GM19023 (cell line): Measurements from ENCODE around the gene SSTR3.

Source experiments
- ATAC-seq: cut with Tn5 transposase; IDR thresholded peaks from one replicate; pipeline ENCODE4 v1.9.1; 2021; ENCODE audit warnings: mild to moderate bottlenecking, moderate library complexity; ENCODE audit not compliant: unreplicated experiment

Gene SSTR3

DNA sequence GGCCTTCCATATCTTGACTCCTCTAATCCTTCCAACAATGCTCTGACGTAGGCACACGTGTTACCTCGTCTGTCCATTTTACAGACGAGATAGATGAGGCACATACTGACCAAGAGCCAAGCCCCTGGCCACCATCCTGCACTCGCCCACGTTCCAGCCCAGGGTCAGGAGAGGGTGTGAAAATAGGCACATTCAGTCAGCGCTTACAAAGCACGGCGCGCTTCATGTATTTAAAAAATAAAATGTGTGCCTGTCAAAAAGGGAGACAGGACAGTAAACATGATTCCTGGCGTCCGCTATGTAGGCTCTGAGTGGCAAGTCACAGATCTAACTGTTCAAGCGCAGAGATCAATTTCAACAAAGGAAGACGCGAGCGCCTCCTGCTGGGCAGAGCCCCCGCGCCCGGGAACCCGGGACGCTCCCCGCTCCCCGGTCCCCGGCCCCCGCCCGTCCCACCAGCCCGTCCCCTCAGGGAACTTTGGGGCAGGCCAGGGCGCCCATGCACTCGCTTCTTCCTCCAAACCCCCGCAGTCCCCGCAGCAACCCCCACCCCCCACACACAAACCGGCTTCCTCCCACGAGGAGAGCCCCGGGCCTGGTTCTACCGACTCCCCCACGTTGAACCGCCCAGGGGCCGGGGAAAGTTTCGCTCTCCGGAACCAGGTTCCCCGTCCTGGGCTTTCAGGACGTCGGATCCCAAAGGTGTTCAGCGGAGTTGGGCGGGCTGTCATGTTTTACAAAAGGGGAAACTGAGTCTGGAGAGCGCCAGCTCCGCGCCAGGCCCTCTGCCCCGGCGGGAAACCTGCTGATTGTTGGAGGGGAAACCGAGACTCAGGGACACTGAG lies 13.8 kb downstream of the SSTR3 start:
- no peak for ATAC-seq

GRCh38 chr22:37197451-37198257 lies 14.6 kb downstream of the SSTR3 start:
- ATAC-seq, result no peak

- ATAC-seq, result no peak
These were observed 15.5 kb downstream of the SSTR3 start for GRCh38 chr22:37196539-37197450.

DNA sequence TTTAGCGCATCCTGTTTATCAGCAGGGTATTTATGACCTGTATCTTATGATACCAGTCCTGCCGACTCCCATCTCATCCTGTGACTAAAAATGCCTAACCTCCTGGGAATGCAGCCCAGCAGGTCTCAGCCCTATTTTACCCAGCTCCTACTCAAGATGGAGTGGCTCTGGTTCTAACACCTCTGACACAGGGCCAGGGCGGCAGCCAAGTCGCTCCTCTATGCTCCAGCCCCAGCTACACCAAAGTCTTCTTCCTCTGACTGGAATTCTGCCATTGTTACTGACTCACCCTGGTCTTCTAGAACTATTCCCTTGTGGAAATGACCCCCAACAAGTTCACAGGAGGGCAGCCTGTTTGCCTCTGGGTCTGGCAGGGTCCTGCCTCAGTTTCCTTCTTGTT lies 16.4 kb downstream of the SSTR3 start:
- ATAC-seq, result no peak

- no peak for ATAC-seq
These were observed 17.5 kb downstream of the SSTR3 start for GRCh38 chr22:37194750-37195149.

DNA sequence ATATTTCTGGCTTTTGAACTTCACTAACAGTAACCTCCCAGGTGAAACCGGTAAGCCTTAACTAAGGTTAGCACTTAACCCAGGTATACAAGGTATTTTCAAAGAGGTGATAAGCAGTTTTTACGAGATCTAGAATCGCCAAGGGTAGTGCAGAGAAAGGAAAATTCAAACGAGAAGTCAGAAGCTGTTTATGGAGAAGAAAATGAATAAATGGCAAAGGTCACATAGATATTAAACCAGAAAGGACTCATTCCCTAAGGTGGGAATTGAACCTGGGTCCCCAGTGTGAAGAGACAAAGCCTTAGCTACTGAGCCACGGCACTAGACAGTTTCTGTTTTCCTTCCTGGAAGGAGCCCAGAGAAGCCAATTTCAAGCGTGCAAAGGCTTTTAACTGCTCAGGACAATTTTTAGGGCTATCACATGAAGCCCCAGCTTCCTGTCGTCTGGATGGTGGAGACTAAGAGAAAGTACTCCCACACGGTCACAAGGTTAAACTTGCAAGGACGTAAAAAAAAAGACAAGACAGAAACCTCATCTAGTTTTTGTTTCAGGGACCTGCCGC lies 18.6 kb downstream of the SSTR3 start:
- no peak for ATAC-seq

DNA sequence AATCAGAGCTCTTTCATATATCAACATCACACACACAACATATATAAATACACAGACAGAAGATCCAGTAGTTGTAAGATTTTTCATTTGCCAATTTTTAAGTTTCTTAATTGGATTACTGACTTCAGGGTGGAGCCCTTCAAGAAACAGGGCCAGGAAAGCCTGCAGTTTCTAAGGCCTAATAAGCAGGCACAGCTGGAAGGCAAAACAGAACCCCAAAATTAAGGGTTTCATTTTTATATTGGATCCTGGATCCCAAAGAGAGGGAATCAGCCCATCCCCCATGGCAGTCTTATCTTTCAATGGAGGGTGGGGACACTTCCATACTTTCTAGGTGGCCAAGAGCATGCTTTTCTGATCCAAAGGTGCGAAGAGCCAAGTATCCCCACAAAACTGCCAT lies 19.5 kb downstream of the SSTR3 start:
- no peak for ATAC-seq

- no peak for ATAC-seq
These were observed 20.1 kb downstream of the SSTR3 start for GRCh38 chr22:37192204-37192603.

DNA sequence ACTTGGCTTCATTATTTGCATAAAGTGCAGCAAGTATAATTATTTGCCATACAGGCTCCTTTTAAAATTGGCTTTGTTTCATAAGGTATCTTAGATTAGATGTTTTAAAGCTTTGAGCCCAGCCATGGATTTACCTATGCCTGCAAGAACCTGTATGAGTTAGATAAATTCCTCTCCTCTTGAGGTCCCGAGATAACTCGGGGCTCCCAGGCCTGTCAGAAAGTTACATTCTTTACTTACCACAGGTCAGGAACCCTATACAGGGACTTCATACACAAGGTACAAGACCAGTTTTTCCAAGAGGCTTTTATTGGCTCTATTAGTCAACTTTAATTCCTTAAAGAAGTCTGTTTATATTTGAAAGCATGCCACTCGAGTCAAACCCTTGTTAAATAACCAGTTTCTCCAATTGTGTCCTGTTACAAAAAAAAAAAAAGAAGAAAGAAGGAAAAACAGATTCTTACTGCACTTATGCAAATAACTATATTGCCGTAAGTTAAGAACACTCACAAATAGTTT lies 22.0 kb downstream of the SSTR3 start:
- no peak for ATAC-seq

- no peak for ATAC-seq
These were observed 23.3 kb downstream of the SSTR3 start for GRCh38 chr22:37188901-37189466.

GRCh38 chr22:37187891-37188761 lies 24.2 kb downstream of the SSTR3 start, which contains the start of gene C1QTNF6:
Gene C1QTNF6, minus strand, starts transcription at chr22:37188247. Its CDS starts 34 bp downstream, at chr22:37188213.
- ATAC-seq, result no peak

DNA sequence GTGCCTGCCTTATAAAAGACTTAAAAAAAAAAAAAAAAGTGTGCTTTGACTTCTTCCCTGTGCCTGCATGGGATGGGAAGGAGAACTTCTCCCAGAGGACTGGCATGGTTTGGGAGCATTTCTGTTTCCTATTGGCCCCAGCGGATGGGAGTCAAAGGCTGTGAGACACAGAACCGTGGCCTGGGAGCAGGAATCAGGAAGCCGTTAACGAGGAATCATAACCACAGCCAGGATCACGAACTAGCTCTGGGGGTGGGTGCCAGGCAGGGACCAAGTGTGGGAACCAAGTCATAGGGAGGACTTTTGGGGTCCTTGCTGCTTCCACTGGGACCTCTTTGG lies 24.8 kb downstream of the SSTR3 start:
- no peak for ATAC-seq

- ATAC-seq, result no peak
These were observed 25.2 kb downstream of the SSTR3 start for GRCh38 chr22:37186997-37187522.

- no peak for ATAC-seq
These were observed 25.9 kb downstream of the SSTR3 start for GRCh38 chr22:37186228-37186996.

DNA sequence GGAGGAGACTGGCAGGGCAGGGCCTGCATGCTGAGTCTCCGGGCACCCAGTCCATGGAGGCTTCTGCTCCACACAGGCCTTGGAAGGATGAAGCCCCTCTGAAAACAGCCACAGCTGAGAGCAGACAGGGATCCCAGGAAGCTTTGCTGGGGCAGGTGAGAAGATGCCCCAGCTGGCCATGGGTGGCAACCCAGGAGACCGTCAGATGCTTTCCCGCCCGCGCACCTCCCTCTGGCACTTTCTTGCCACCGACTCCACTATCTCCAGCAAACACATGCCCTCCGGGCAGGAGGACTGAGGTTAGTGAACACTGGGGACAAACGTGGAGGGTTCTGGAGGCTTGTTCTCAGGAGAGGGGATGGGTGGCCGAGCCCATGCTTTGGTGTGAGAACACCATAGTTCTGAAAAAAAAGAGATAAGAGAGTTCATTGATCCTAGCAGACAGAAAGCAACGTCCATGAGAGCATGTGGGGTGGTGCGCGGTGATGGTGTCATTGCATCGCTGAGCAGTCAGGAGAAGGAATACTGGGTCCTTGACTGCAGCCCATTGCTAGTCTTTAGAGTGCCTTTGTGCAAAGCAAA lies 26.5 kb downstream of the SSTR3 start:
- ATAC-seq, result no peak

DNA sequence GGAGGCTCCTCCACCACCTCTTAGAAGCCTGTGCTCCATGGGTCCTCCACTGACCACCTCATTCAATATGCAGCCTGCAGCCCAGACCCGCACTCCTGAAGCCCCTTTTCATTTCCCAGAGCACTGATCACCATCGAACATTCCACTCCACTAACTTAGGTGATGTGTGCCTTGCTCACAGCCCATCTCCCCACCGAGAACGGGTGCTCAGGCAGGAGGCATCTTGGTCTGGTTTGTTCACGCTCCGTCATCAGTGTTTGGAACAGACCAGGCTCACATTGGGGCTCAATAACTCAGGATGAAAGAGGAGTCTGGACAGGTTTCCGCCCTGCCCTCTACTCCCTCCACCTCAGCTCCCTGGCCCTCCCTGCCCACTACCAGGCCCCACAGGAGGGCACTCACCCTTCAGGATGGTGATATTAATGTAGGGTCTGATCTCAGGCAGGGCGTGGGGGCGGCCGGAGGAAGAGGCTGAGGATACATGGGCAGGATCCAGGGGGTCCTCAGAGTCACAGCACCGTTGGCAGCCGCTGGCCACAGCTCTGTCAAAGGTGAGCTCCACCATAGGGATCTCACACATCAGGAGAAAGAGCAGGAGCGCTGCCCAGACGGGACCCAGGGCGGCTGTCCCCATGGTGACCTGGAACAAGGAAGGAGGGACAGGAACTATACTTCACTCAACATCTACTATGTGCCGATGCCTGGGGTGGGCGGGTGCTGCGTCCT lies 27.3 kb downstream of the SSTR3 start:
- ATAC-seq, result no peak

- no peak for ATAC-seq
These were observed 27.9 kb downstream of the SSTR3 start for GRCh38 chr22:37184380-37184755.
